ENCODE measurements around the gene CSNK1D. TPM values are rescaled to one million over a fixed set of nuclear protein-coding genes. Genes with fewer than 3 reads are reported as not detected.

Gene CSNK1D
- total and polyA plus RNA-seq, 4 donors, result 72.7 to 160 (median 123) TPM

DNA sequence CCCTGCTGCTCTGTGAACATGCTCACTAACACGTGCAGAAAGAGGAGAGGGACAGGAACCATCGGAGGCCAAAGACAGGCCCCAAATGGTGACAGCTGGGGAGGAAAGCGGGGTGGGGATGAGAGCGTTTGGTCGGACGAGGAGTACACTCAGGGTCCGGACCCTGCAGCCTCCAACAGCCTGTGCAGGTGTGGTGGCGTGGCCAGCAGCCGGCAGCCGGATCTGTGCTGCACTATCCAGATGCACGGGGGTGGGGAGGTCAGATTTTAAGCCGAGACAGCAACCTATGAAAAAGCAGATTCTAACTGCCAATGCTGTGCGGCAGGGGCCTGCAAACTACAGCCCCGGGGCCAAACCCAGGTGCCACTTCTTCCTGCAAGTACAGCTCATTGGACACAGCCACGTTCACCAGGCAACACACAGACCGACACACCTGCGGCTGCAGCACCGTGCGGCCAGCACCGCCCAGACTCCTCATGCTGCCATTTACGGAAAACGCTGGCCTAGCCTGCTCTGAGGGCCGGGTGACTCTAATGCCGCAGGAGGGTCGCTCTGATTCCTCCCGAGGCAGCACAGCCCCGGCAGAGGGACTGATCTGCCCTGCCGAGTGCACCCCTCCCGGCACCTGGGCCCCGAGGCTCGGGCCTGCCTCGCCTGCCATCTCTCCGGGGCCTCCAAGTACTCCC, 23.5 kb downstream of the CSNK1D start:
- no peak for DNase-seq
- peaks cover 0 to 5% (median 0%) of the 10 kb centered on the region in 5 donors for H3K4me1 ChIP-seq (ENCODE audit: control insufficient read depth in 5 of 5, insufficient read depth in 5 of 5, low read length in 5 of 5)
- WGBS, 2 donors, result 93 to 95% methylated on average over 32 to 33 of the region's 33 CpGs
- peaks cover 36 to 94% (median 61%) of the 10 kb centered on the region in 4 donors for H3K36me3 ChIP-seq (ENCODE audit: control insufficient read depth in 4 of 4, insufficient read depth in 4 of 4, low read length in 4 of 4)
- H3K4me3 ChIP-seq, result no peak overlapping the region
- TF ChIP-seq, protein P1, sequence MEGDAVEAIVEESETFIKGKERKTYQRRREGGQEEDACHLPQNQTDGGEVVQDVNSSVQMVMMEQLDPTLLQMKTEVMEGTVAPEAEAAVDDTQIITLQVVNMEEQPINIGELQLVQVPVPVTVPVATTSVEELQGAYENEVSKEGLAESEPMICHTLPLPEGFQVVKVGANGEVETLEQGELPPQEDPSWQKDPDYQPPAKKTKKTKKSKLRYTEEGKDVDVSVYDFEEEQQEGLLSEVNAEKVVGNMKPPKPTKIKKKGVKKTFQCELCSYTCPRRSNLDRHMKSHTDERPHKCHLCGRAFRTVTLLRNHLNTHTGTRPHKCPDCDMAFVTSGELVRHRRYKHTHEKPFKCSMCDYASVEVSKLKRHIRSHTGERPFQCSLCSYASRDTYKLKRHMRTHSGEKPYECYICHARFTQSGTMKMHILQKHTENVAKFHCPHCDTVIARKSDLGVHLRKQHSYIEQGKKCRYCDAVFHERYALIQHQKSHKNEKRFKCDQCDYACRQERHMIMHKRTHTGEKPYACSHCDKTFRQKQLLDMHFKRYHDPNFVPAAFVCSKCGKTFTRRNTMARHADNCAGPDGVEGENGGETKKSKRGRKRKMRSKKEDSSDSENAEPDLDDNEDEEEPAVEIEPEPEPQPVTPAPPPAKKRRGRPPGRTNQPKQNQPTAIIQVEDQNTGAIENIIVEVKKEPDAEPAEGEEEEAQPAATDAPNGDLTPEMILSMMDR (IDR thresholded peaks at IDR 0.05; ENCODE audit: control extremely low read depth, extremely low read depth), result no peak
- H3K9me3 ChIP-seq (ENCODE audit: control insufficient read depth in 4 of 4, insufficient read depth in 3 of 4, low read length in 3 of 4), result no peaks in the 10 kb centered on the region
- no peaks in the 10 kb centered on the region for H3K27me3 ChIP-seq (ENCODE audit: control insufficient read depth in 3 of 3, insufficient read depth in 3 of 3, low read length in 2 of 3)
- no peak for ATAC-seq (ENCODE audit: insufficient read depth, low FRiP score)
- H3K27ac ChIP-seq (ENCODE audit: low read depth in 1 of 2, low read length in 1 of 2), result no peak overlapping the region
- H3K9ac ChIP-seq (ENCODE audit: insufficient read depth in 1 of 2, low read length in 2 of 2), result no peak overlapping the region

DNA sequence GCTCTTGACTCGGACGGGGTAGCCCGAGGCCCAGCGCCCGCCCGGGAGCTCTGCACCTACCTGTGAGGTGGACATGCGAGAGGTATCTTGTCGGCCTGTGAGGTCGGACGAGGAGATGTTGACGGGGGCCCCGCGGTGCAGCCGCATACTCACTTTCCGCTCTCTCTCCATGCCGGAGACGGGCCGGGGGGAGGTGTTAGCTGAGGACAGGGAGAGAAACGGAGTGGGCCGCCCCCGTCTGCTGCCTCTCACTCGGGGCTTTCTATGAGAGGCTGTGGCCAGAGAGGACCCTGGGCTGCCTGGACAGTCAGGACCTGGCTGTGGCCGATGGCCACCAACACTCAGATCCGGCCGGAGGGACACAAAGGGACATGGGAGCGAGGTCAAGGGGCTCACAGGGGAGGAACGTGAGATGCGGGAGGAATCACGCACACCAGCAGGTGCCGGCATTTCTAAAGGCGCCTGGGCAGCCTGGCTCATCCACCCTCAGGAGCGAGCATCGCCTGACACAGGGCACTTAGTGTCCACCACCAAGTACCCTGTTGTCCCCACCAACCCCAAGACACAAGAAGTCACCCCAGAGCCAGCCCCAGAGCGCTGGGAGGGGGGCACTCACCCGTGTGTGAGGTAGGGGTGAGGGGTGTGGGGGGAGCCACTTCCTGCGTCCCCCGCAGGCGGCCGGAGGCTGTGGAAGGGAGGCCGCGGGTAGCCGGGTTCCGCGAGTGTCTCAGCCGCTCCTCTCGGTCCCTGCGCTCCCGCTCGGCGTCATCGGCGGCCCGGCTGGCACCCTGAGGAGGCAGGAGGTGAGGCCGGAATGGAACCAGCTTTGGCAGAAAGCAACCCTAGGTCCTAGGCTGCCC, 24.5 kb downstream of the CSNK1D start:
- ATAC-seq (ENCODE audit: insufficient read depth, low FRiP score), result no peak

DNA sequence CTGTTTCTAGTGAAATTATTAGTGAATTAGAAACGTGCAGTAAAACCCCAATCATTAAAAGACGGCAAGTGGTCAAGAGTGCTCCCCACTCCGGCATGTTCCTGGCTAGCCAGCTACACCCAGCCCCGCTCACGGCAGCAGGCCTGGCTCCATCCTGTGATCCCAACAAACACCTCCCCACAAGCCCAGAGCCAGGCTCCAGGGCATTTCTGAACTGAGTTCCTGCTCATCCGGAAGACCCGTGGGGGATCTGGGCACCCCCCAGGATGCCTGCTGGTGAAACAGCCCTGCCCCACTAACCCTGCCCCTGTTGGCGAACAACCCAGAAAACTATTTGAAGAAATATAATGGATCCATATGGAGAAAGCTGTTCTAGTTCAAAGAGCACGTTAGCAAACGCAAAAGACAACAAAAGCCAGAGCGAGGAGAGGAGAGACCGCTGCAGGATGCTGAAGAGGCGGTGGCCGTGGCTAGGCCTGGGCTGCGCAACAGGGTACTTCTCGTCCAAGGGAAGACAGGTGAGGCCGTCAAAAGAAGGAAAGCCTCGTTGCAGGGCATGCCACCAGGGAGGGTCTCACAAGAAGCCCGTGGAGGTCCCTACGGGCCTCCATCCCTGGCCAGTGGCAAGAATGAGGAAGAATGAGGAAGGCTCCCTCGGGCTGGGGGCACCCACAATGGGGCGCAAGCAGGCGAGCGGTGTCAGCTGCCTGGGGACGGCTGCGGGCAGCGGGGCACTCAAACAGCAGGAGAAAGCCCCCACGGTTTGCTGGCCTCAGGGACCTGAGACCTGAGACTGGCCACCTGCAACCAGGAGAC, 25.4 kb downstream of the CSNK1D start:
- peaks cover 36 to 98% (median 69%) of the 10 kb centered on the region in 4 donors for H3K36me3 ChIP-seq (ENCODE audit: control insufficient read depth in 4 of 4, insufficient read depth in 4 of 4, low read length in 4 of 4)

More for the DNA sequence above, 24.5 kb downstream of the CSNK1D start:
- H3K27me3 ChIP-seq (ENCODE audit: control insufficient read depth in 3 of 3, insufficient read depth in 3 of 3, low read length in 2 of 3), result no peaks in the 10 kb centered on the region
- H3K27ac ChIP-seq (ENCODE audit: low read depth in 1 of 2, low read length in 1 of 2), result no peak overlapping the region
- H3K4me3 ChIP-seq, result no peak overlapping the region
- TF ChIP-seq, protein P1 (IDR thresholded peaks at IDR 0.05; ENCODE audit: control extremely low read depth, extremely low read depth), result no peak
- H3K36me3 ChIP-seq (ENCODE audit: control insufficient read depth in 4 of 4, insufficient read depth in 4 of 4, low read length in 4 of 4), result peaks cover 36 to 96% (median 64%) of the 10 kb centered on the region in 4 donors
- H3K9me3 ChIP-seq (ENCODE audit: control insufficient read depth in 4 of 4, insufficient read depth in 3 of 4, low read length in 3 of 4), result no peaks in the 10 kb centered on the region
- H3K9ac ChIP-seq (ENCODE audit: insufficient read depth in 1 of 2, low read length in 2 of 2), result no peak overlapping the region
- H3K4me1 ChIP-seq (ENCODE audit: control insufficient read depth in 5 of 5, insufficient read depth in 5 of 5, low read length in 5 of 5), result peaks cover 0 to 5% (median 0%) of the 10 kb centered on the region in 5 donors
- WGBS, 2 donors, result 93% methylated on average over 51 to 54 of the region's 54 CpGs
- DNase-seq, result no peak

More for the DNA sequence above, 25.4 kb downstream of the CSNK1D start:
- H3K9me3 ChIP-seq (ENCODE audit: control insufficient read depth in 4 of 4, insufficient read depth in 3 of 4, low read length in 3 of 4), result no peaks in the 10 kb centered on the region
- no peak overlapping the region for H3K9ac ChIP-seq (ENCODE audit: insufficient read depth in 1 of 2, low read length in 2 of 2)
- DNase-seq, result no peak
- H3K4me1 ChIP-seq (ENCODE audit: control insufficient read depth in 5 of 5, insufficient read depth in 5 of 5, low read length in 5 of 5), result peaks cover 3 to 10% (median 4%) of the 10 kb centered on the region in 5 donors
- H3K27ac ChIP-seq (ENCODE audit: low read depth in 1 of 2, low read length in 1 of 2), result no peak overlapping the region
- WGBS, 2 donors, result 83 to 88% methylated on average over 28 of the region's 28 CpGs
- TF ChIP-seq, protein P1 (IDR thresholded peaks at IDR 0.05; ENCODE audit: control extremely low read depth, extremely low read depth), result no peak
- H3K27me3 ChIP-seq (ENCODE audit: control insufficient read depth in 3 of 3, insufficient read depth in 3 of 3, low read length in 2 of 3), result no peaks in the 10 kb centered on the region
- no peak for ATAC-seq (ENCODE audit: insufficient read depth, low FRiP score)
- no peak overlapping the region for H3K4me3 ChIP-seq
